Amygdala (tissue), 56 donors: ENCODE data around the gene ELK3.

ENCODE experiments used
- DNase-seq, 56 donors: peaks; one replicate each; lab custom pipeline; 2025; lab: John Stamatoyannopoulos, UW

Gene ELK3

DNA sequence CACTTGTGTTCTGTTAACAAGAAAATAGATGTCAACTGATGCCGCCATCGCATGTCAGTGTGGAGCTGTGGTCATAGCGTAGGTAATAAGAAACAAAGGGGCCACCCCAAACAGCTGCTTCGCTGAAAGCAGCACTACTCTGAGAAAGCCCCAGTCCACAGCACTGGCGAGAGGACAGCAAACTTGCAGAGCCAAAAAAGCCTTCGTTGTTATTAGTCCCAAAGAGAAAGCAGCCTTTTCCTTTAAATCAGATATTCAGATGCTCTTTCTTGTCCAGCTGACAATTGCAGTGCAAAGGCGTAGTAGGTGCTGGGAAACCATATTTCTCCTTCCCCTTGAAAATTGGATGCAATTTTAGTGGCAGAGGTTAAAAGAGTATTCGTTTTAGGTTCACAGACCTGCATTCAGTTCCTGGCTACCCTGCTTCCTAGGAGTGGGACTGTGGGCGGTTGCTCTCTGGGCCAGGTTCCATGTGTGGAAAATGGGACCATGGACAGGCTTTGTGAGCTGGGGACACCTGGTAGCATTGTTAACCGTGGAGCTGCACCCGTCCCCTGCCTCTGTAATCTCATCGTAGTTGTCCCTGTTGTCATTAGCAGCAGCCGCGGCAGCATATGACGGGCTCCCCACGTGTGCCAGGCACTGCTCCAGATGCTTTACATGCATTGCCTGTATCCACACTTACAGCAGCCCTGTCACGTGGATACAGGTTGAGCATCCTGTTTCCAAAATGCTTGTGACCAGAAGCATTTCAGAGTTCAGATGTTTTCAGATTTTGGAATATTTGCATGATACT lies 54.2 kb downstream of the ELK3 start:
- DNase-seq, result peak in 9 of 56 donors; percentile 17 to 47 (median 37)

- DNase-seq, result no peak
These were observed 55.3 kb downstream of the ELK3 start for GRCh38 chr12:96249196-96250118.

GRCh38 chr12:96250119-96250685 lies 56.0 kb downstream of the ELK3 start:
- no peak for DNase-seq

DNA sequence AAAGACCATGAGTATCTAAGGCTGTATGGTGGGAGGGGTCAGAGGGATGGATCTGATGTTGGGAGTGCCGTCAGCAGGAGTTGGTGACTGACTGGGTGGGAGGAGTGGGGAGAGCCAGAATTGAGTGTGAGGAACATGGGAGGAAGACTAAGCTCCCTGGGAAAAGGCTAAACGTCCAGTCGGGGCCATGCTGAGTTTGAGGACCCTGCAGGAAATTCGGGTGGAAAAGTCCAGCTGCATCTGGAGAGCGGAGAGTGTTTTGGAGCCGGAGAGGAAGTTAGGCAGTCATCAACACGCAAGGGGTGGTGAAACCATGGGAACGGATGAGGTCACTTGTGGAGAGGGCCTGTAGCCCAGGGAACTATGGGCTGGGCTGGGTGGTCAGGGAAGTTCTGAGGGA lies 60.9 kb downstream of the ELK3 start:
- DNase-seq, result no peak

- no peak for DNase-seq
These were observed 62.6 kb downstream of the ELK3 start for GRCh38 chr12:96256672-96257361.

GRCh38 chr12:96257550-96258103 lies 63.5 kb downstream of the ELK3 start:
- DNase-seq, result no peak

DNA sequence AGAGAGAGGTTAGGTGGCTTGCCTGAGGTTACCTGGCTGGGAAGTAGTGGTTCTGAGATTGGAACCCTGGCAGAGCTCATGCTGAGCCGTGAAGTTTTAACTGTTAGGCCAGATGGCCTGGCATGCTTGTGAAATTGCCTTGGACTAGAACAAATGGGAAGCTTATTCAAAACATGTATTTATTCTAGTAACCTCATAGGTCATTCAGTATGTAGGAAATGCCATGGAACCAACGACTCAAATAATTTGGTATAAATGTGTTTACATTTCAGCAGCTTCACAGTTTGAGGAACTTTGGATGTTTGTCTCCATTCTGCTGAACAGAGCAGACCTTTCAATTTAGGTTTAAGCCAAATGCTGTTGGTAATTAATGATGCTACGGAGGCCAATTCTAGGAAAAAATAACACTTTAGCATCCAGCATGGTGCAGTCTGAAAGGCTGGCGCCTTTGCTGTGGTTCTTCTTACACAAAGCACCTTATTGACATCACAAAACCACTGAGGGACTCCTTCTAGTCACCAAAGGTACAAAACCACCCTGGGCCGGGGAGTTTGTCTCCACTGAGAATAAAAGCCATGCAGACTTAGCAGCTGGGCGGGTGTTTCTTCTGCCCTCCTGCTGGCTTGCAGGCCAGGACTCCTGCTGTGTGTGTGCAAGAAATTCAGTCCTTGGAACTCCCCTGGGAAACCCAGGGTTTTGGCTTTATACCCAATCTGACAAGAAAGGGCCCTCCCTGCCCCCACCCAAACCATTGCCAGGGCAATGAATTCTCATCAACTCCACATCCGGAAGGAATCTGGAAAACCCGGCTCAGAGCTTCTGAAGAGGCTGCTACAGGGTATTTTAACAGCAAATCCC lies 64.2 kb downstream of the ELK3 start:
- DNase-seq, result peak in 20 of 56 donors; percentile 19 to 69 (median 35)

- no peak for DNase-seq
These were observed 66.1 kb downstream of the ELK3 start for GRCh38 chr12:96260231-96260630.

DNA sequence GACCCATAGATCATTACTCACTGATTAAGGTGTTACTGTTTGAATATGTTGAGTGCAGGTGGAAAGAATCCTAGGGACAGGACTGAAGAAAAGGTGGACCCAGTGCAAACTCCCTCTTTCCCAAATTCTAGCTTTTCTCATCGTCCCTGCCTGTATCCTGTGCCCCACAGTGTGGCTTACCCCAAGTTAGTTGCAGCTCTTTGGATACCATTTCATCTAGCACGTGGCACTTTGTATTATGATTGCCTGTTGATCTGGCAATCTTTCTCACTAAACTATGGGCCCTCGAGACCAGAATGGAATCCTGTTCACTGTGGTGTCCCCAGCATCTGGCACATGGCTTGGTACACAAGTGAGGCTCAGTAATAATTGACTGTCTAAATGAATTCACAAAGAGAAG lies 66.5 kb downstream of the ELK3 start:
- DNase-seq, result no peak

- DNase-seq, result no peak
These were observed 67.4 kb downstream of the ELK3 start for GRCh38 chr12:96261557-96261956.

DNA sequence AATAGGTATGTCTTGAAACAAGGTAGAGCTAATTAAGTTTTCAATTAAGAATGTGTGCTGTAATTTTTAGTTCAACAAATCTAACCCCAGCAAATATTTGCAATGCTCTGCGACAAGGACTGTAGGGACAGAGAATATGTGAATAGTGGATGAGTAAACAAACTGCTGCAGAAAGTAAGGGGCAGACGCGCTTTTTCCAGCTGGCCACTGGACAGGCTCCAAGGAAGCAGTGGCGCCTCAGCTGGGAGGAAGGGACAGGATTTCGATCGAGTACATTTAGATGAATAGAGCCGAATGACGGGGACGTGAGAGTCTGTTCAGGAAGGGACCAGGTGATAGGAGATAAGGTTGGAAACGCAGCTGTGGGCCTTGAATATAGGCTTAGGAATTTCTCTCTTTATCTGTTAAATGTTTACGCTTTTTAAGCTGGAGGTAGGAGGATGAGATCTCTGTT lies 69.3 kb downstream of the ELK3 start:
- DNase-seq, result peak in 5 of 56 donors; percentile 13 to 36 (median 29)

GRCh38 chr12:96265400-96265799 lies 71.2 kb downstream of the ELK3 start:
- no peak for DNase-seq

DNA sequence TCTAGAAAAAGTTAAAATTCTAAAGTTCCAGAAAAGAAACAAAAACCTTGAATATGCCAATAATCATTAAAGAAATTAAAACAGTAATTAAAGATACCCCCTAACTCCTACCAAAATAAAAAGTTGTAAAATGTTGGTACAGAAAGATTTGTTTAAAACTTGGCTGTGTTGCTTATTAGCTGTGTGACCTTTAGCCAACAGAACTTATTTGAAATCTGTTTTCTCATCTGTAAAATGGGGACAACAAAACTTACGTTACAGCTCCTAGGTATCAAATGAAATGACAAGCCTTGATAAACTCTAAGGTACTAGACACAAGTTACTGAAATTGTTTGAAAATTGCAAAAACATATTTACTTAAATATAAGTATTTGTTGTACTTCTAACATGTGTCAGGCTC lies 71.7 kb downstream of the ELK3 start:
- no peak for DNase-seq

GRCh38 chr12:96266238-96266637 lies 72.1 kb downstream of the ELK3 start:
- no peak for DNase-seq

- no peak for DNase-seq
These were observed 77.5 kb downstream of the ELK3 start for GRCh38 chr12:96271469-96272199.

- DNase-seq, result no peak
These were observed 80.2 kb downstream of the ELK3 start for GRCh38 chr12:96274331-96274730.

DNA sequence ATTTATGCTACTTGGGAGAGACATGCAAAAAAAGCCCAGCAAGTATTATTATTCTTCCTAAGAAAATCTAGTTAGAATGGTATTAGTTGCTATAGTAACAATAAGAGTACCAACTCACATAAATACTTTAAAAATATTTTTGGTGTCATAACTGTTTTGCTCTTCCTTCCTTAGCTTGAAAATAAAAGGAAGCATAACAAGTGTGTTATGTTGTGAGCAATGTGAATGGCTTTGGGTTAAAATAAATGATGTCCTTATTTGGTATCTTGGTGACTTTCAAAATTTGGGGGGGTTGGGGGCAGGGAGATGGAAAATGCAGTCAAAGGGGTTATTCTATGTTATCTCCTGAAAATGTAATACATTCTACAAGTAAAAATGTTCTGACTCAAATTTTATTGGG lies 91.0 kb downstream of the ELK3 start:
- no peak for DNase-seq

GRCh38 chr12:96289067-96289466 lies 94.9 kb downstream of the ELK3 start:
- no peak for DNase-seq

DNA sequence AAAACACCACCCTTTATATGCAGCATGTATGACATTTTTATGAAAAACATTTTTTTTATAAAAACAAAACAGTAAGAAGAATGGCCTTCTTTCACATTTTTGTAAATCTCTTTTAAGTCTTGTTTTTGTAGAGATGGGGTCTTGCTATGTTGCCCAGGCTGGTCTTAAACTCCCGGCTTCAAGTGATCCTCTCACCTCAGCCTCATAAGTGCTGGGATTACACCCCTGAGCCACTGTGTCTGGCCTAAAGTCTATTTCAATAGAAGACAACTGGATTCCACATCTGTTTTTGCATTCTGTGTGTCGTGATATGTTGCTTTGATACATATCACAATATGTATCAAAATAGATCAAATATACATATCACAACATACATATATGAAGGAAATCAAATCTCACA lies 98.9 kb downstream of the ELK3 start:
- no peak for DNase-seq
